Islet precursor cell (in vitro differentiated cells): ENCODE results near the gene SYCP2L.
A peak's percentile ranks its signal among the peaks of the same experiment; 100 is the strongest.
"Not testable (repeated sequence)": the region's sequence is repeated elsewhere in the genome, so short reads cannot be mapped to it uniquely, and the experiment has no call there.

ENCODE experiments used
- DNase-seq: peaks from one replicate; pipeline ENCODE4 v3.0.0-alpha.2; 2018

SYCP2L gene

DNA sequence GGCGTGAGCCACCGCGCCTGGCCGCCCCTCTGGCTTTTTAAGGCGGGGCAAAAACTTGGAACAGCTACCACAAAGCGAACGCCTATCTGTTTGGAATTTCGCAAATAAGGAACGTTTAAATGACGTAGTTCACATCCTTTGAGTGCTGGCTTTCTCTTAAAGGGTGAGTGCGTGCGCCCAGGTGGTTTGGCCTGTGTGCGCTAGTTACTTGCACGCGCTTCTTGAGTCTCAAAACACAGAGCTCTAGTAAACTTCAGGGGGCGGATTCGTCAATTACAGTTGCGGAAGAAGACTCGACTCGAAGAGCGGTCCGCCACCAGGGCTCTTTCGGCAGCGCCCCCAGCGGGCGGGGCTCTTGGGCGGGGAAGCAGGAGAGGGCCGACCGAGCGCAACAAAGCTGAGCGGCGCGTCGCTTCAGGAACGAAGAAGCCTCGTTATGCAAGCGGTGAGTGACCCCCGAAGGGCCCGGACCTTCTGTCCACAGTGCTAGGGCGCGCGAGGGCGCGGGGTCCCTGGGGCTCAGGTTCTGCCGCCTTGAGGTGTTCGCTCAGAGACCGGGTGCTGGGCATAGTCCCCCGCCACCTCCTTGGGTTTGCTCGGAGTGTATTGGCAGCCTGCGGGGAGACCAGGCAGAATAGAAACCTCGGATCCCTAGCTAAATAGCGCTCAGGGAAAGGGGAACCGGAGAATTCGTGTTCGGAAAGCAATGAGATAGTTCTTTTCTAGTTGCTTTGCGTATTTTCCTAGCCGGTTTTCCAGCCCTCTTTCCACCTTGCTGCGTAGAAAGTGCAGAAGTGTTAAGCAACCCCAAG, at the start of gene SYCP2L:
Gene SYCP2L, plus strand, starts transcription at position 362 of the 812 bp plus-strand sequence. Its CDS starts 75 bp downstream, at position 437.
- peak; percentile 95 for DNase-seq

DNA sequence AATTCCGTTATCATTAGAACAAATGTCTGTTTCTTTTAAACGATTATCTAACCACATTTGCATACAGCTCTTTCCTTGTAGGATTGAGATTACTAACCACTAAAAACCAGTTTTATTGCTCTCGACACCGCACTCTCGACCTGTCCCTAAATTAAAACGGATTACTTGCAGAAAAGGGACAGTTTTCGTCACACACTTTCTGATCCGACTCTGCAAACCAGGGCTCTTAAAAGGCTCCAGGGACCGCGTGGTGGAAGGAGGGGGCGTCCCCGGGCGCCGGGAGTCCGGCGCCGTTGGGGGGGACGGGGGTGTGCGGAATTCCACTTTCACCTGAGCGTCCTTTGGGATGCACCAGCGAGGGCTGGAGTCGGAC, 49.2 kb upstream of the SYCP2L start:
- peak; percentile 53 for DNase-seq

DNA sequence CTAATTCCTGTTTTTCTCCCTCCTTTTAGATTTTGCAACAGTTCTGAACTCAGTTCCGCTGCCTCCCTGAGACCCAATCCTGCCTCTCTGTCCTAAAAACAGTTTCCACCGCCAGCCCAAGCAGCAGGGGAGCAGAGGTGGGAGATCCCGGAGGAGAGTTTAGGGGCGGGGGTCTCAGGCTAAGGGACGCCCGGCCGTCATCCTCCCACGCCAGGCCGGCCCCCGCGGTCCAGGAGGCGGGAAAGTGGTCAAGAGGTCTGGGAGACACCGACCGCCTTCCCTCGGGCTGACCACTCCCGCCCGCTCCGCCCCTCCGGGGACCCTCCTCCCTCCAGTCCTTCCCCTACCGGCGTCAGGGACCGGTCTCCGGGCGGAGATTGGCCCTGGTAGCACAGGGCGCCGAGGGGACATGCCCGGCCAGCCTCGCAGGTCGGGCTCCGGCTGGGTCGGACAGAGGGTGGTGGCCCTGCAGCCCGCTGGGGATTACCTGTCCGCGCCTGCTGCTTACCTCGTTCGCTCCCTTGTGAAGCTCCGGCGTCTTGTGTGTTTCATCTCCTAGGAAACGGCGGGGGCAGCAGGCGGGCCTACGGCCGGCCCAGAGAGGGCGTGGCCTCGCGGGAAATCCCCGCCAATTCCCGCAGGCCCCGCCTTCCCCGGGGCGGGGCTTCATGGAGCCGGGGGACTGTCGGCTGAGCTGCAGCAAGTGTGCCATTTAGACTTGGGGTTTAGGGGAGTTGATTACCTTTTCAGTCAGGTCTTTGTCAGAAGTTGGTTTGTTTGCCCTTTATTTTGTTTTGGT, 48.7 kb upstream of the SYCP2L start, which contains the start of gene MAK:
Gene MAK, minus strand, starts transcription at position 545 of the 799 bp plus-strand sequence. CDS start 7,891 bp downstream, outside the sequence.
- DNase-seq, result peak; percentile 96

DNA sequence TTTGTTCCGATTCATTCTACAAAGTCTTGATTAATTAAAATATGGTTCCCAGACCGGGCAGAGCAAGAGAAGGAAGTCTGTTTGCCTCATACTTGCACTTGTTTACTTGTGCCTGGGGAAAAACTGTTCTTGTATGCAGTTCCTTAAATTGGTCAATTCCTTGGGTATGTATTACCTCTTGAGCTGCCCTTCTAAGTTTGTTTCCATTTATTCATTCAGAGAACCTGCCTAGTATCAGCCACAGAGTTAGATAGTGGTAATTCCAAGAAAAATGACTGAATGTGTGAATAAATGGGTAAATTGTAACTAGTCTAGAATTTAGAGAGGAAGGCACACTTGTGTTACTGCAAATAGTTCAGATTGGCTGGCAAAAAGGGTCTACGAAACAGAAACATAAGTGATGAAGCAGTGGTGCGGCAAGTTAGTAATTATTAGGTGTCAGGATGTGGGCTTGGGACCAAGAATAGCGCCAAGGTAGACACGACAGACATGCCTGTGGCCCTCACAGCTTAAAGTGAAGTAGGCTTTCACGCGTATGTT, 48.0 kb upstream of the SYCP2L start:
- DNase-seq, result no peak

DNA sequence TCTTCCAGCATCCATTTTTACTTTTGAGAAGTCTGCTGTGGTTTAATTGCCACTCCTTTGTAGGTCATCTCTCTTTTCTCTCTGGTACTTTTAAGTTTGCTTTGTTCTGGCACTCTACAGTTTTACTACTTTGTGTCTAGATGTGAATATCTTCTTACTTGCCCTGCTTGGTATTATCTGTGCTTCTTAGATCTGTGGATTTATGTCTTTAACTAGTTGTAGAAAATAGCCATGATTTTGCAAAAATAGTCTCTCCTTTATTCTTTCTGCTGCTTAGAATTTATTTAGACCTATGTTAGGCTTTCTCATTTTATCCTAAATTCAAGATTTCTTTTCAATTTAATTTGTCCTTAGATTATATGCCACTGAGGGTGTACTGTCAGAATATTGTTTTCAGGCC, 43.3 kb upstream of the SYCP2L start:
- DNase-seq, result no peak

DNA sequence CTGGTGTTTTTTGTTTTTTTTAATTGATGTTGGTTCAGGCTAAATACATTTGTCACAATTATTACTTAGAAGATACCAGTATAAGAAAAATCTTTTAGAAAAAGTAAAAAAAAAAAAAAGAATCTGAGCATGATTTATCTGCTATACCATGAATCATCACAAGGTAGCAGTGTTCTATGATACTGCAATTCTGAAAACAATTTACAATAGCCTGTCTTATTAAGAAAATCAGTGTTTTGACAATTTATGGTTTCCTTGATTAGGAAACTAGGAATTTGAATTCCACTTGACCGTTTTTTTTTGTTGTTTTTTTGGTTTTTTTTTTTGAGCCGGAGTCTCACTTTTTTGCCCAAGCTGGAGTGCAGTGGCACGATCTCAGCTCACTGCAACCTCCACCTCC, 39.2 kb upstream of the SYCP2L start:
- DNase-seq, result no peak

DNA sequence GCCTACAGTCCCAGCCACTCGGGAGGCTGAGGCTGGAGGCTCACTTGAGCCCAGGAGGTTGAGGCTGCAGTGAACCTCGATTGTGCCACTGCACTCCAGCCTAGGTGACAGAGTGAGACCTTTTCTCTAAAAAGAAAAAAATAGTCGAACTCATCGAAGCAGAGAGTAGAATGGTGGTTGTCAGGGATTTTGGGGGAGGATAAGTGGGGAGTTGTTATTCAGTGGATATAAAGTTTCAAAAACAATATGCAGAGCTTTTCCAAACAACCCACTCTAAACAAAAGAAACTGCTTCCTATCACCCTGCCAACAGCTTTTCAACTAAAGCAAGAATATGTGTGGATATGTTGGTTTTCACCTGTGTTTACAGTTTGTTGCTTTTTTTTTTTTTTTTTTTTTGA, 37.0 kb upstream of the SYCP2L start:
- DNase-seq, result no peak

GRCh38 chr6:10850728-10851127, 36.1 kb upstream of the SYCP2L start:
- no peak for DNase-seq

DNA sequence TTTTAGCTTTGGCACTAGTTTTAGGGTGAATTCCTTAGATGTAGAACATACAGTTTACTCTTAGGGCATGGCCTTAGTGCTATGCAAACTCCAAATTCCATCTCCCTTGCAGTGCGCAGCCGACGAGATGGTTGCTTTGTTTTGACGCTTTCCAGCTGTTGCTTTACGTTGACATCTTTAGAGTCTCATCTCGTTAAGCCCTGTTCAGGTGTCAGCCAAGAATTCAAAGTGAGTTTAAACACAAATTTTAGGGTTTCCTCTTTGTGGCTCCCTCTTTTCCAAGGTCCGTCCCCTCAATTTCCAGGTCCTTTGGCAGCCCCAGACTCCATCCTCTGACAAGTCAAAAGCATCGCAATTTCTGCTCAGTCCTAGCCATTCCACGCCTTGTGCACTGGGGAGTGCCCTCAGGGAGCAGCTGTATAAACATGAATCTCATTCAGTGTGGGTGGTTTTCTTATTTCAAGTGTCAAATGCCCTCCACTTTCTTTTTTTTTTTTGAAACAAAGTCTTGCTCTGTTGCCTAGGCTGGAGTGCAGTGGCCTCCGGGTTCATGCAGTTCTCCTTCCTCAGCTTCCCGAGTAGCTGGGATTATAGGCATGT, 34.4 kb upstream of the SYCP2L start:
- DNase-seq, result no peak

DNA sequence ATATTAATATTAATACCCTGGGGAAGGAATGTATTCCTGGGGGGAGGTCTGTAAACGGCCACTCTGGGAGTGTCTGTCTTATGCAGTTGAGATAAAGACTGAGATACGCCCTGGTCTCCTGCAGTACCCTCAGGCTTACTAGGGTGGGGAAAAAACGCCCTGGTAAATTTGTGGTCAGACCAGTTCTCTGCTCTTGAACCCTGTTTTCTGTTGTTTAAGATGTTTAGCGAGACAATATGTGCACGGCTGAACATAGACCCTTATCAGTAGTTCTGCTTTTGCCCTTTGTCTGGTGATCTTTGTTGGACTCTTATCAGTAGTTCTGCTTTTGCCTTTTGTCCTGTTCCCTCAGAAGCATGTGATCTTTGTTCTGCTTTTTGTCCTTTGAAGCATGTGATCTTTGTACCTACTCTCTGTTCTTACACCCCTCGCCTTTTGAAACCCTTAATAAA, 33.0 kb upstream of the SYCP2L start:
- not testable (repeated sequence) for DNase-seq

DNA sequence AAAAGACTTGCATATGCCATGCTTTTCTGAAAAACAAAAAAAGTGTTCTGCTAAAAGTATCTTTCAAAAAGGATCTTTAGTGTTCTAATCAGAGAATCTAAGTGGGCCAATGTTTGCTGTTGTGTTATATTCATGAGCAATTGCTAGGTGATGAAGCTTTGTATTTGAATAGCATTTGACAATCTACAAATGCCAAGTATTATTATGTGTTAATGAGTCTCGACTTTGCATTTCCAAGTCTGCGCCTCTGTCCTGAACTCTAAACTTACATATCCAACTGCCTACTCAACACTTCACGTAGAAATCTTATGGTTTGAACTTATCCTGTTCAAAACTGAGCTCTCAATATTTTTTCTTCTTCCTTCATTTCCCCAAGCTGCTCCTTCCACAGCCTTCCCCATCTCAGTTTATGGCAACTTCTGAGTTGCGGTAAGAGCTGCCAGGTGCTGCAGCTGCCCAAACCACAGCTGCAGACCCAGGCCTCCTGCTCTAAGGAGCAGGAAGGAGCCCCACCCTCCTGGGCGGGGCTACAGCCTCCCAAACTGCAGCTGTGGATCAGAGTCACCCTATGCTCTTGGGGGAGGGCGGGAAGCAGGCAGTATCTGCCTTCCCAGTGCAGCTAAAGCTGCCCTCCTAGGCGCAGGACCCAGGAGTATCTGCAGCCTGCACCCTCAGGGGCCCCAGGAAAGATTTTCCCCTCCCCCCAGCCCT, 31.8 kb upstream of the SYCP2L start:
- no peak for DNase-seq

DNA sequence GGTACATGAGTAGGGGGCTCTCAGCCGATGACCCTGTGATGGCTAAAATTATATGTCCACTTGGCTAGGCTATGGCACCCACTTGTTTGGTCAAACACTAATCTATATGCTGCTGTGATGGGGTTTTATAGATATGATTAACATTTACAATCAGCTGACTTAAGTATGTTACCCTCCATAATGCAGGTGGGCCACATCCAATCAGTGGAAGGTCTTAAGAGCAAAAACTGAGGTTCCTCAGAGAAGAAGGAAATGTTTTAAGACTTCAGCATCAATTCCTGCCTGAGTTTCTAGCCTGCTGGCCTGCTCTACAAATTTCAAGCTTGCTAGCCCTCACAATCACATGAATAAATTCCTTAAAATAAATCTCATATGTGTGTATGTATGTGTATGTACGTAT, 29.6 kb upstream of the SYCP2L start:
- no peak for DNase-seq

DNA sequence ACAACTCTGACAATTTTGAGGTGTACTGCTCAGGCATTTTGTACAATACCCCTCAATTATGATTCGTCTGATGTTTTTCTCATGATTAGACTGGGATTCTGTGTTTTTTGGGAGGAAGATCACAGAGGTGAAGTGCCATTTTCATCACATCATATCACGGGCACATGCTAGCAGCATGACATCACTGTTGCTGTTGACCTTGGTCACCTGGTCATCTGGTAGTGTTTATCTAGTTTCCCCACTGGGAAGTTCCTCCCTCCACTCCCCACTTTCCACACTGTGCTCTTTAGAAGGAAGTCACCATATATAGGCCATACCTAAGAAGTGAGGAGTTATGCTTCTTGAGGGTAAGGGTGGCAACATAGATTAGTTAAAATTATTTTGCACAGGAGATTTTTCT, 25.8 kb upstream of the SYCP2L start:
- no peak for DNase-seq

DNA sequence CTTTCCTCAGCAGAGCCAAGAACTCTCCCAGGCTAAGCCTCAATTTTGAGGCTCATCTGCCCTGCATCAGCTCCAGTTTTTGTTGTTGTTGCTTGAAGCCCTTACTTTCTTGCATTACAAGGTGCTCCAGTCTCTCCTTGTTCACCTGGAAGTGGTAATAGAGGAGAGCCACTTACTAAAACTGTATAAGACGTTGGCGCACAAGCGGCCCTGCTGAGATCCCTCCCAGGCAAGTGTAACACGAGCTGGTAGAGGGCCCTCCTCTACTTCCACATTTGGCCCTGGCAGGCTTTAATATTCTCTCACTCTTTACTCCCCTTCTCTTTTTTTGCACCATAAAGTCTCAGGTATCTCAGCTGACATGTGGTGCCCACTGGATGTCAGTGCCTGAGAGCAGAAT, 24.5 kb upstream of the SYCP2L start:
- no peak for DNase-seq

DNA sequence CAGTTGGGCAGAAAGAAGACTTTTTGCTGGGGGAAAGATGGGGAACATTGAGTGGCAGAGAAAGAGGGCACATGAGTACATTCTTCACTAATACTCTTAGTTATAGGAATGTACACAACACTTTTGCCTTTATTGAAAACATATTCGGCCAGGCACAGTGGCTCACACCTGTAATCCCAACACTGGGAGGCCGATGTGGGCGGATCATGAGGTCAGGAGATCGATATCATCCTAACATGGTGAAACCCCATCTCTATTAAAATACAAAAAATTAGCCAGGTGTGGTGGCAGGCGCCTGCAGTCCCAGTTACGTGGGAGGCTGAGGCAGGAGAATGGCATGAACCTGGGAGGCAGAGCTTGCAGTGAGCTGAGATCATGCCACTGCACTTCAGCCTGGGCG, 23.8 kb upstream of the SYCP2L start:
- DNase-seq, result not testable (repeated sequence)

- DNase-seq, result not testable (repeated sequence)
These were observed 20.1 kb upstream of the SYCP2L start for GRCh38 chr6:10866709-10867108.

- no peak for DNase-seq
These were observed 18.9 kb upstream of the SYCP2L start for GRCh38 chr6:10867952-10868351.

GRCh38 chr6:10873374-10873773, 13.5 kb upstream of the SYCP2L start:
- DNase-seq, result no peak

DNA sequence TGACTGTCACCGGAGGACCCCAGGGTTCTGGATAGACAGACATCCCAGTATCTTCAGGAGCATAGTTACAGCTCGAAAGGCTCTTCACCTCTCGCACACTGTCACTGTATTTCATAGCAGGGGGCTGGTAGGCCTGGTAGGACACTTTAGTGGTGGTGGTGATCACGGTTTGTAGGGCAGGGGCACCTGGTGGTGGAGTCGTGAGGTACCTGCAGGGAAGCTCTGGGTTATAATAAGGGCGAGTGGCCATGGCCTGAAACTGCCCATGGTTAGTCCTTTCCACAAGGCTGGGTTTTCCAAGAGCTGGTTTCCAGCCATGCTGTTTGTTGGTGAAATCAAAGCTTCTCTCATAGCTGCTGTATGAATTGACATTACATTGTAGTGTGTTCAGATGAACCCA, 12.6 kb upstream of the SYCP2L start:
- DNase-seq, result no peak

- DNase-seq, result no peak
These were observed 11.8 kb upstream of the SYCP2L start for GRCh38 chr6:10875026-10875425.

DNA sequence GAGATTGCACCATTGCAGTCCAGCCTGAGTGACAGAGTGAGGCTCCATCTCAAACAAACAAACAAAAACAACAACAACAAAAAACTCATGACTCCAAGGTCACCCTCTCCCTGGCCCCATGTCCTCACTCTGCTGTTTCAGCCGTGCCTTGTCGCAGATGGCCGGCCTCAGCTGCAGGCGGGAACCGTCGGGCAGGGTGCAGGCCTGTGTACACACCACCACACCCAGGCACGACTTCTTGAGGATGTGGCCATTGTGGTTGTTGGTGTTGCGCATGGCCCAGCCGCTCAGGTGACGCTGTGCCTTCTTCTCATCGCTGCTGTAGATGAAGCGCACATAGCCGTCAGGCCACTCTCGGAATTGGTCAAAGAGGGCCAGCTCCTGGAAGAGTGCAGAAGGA, 9.8 kb upstream of the SYCP2L start:
- DNase-seq, result no peak

GRCh38 chr6:10877871-10878270, 9.0 kb upstream of the SYCP2L start:
- no peak for DNase-seq

DNA sequence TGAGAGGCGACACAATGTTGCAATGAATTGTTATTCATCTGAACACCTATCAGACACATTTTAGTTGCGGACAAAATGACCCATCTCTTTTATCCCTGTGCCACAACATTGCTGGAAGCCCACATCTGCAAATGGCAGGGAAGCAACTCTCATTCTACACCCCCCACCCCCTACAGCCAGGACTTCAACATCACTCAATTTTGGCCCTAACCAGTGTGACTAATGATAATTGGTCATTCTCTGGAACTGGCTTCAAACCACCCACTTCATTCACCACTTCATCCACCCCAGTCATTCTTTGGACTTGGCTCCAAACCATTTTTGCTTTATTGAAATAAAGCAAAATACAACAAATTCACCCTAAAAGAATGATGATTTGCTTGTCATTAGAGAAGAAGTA, 6.5 kb upstream of the SYCP2L start:
- DNase-seq, result no peak
